Suprapubic skin (tissue), 3 donors: ENCODE measurements around the gene MED15.

Experiments
- CTCF ChIP-seq, 2 donors: fragments of 200-600 bp in 1 of 2; fragments of 450-650 bp in 1 of 2; sonication (generic) in 1 of 2; IDR thresholded peaks; one replicate each; pipeline ENCODE4 v1.5.1; 2016 to 2019; ENCODE audit warnings: antibody characterized with exemption in 2 of 2, mild to moderate bottlenecking in 1 of 2, moderate library complexity in 1 of 2
- EP300 ChIP-seq: sonication (generic); formaldehyde crosslinking; IDR thresholded peaks from one replicate; pipeline ENCODE4 v1.6.1; 2017; ENCODE audit warnings: antibody characterized with exemption

DNA sequence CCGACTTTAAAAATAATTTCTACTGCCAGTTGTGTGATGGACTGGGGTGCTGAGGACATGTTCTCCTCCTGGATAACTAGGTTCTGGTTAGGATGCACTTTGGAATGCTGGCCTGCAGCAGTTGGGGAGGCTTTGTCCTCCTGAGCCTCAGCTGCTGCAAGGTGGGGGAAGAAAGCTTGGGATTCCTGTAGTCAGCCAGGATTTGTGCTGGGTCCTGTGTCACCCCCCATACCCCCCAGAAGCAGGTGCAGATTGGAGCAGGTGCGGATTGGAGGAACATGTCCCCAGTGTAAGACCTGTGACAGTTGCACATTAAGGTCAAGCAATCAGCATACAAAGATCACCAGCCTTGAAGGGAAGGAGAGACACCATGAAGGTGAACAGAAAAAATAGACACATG lies 51.1 kb downstream of the MED15 start:
- TF ChIP-seq CTCF (IDR thresholded peaks at IDR 0.05) (no peak), EP300 (no peak)
